GM19395 (cell line): Measurements from ENCODE around the gene CASQ2.

Experiments
- ATAC-seq: cut with Tn5 transposase; IDR thresholded peaks from one replicate; pipeline ENCODE4 v1.9.1; 2021; ENCODE audit warnings: mild to moderate bottlenecking, moderate library complexity; ENCODE audit not compliant: unreplicated experiment

The CASQ2 gene

GRCh38 chr1:115768549-115768948 lies at the start of gene CASQ2:
Gene CASQ2 (minus strand): TSS chr1:115768714. CDS start chr1:115768541, 173 bp downstream.
- no peak for ATAC-seq

DNA sequence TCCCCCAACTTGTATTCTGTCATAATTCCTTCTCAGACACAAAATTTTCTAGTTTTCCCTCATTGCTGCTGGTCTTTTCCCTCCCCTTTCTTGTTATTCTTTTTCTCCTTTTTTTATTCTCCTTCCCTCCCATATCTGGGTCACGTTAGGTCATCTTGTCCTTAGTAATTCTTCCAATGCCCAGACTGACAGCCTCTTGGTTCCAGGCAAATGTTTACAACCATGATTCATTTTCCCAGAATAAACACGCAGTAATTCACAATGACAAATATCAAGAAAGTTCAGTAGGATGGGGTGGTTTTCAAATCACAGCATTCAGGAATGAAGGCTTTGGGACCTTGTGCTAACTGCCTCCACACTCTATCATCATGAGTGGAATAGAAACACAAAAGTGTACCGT lies 47.2 kb upstream of the CASQ2 start:
- ATAC-seq, result no peak

DNA sequence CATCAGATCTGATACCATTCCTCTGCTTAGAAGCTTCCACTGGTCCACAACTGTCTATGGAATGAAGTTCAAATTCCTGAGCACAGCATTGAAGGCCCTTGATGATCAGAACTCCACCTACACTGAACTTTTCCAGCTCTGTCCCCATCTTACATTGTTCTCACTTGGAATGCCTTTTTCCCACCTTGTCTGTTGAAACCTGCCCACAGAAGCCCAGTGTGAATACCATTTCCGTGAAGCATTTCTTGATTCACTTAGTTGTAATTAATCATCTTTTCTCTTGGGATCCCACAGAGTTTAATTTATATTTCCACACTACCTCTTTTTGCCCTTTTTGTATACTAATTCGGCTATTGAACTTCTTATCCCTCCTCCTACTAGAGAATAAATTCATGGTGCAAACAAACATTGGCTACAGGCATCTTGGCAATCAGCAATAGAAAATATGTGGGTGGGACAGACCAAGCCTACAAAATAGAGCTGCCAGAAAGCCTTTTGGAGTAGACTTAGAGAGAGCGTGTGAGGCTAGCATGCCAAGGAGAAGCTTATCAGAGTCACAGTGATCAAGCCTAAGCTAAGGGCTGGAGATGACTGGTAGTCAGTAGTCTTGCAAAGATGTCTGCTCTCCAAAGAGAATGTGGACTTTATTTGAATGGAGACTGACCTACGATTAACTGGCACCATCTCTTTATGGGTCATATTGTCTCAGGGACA lies 46.3 kb upstream of the CASQ2 start:
- ATAC-seq, result no peak

DNA sequence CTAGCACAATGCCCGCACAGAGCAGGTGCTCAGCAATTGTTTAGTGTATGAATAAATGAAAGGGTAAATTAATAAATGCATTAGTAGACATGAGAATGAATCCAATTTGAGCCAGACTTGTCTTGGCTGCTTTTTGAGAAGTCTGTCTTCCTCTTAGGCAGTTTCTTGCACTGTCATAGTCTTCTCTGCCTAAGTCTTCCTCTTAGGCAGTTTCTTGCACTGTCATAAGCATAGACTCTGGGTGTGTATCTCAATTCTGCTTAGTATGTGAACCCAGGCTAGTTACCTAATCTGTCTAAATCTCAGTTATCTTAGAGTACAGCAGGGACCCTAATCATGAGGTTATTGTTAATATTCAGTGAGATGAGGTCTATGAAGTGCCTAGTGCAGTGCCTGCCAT lies 45.2 kb upstream of the CASQ2 start:
- no peak for ATAC-seq

GRCh38 chr1:115811140-115811828 lies 42.8 kb upstream of the CASQ2 start:
- ATAC-seq, result no peak

GRCh38 chr1:115810609-115811008 lies 42.1 kb upstream of the CASQ2 start:
- no peak for ATAC-seq

GRCh38 chr1:115809847-115810246 lies 41.3 kb upstream of the CASQ2 start:
- no peak for ATAC-seq

- ATAC-seq, result no peak
Observed at GRCh38 chr1:115809076-115809475, 40.6 kb upstream of the CASQ2 start.

- peak; percentile 63 for ATAC-seq
Observed at GRCh38 chr1:115807723-115808122, 39.2 kb upstream of the CASQ2 start.

- ATAC-seq, result no peak
Observed at GRCh38 chr1:115805597-115805996, 37.1 kb upstream of the CASQ2 start.

GRCh38 chr1:115802416-115802815 lies 33.9 kb upstream of the CASQ2 start:
- no peak for ATAC-seq

DNA sequence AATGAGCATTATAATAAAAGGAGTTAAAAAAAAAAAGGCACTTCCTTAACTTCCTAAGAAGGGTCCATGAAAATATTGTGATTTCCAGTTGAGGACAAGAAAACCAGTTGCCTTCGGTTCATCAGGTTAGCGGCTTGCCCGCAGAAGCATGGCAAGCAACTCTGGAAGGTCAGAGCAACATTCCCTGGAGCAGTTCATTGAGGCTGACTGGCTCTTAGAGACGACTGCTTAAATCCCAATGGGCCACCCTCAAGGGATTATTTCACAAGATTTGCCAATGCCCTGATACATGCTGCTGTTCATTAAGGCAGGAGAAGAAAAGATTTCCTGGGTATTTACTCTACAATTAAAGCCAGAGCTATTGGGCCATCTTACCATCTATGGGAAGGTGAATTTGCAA lies 29.0 kb upstream of the CASQ2 start:
- no peak for ATAC-seq

- ATAC-seq, result no peak
Observed at GRCh38 chr1:115796897-115797296, 28.4 kb upstream of the CASQ2 start.

GRCh38 chr1:115796036-115796435 lies 27.5 kb upstream of the CASQ2 start:
- no peak for ATAC-seq

DNA sequence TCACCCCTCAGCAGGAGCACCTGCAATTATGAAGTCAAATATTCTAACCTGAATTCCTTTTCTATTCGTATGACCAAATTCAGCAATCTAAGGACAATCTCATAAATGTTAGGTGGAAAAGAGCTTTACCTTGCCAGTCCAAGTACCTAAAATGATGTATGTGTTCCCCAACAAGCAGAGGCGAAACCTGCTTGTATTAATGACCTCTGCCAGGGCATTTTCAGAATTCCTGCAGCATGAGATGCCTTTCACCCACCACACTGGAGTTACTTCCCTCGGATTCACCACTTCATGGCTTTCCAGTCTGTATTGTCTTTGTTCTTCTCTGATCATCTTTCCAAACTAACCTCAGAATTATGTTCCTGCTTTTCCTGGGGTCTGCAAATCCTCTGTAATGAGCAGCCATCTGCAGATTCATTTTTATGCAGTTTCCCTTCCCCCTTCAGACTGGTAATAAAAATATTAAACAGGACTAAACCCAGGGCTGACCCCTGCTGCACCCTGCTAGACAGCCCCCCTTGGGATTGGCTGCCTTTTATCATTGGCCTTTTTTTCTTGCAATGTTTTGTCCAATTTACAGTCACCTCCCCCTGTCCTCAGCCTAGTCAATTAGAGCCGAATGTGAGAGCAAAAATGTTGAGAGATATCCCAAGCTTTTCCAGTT lies 26.6 kb upstream of the CASQ2 start:
- no peak for ATAC-seq

DNA sequence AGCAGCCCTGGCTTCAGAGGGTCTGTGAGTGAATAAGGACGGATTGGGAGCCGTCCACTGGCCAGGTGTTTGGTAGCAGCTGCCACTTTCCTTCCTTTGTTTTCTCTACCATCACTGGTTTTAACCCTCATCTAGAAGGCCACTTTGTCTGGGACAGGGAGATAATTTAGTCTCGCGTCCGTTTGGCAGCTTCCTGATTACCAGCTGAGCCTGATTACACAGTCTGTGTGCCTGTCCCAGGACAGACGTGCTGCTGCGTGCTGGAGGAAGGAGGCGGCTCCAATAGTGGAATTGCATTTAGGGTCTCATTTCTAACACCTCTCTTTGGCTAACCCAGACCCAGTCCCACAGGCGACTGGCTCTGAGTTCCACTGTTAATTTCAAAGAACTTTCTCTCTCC lies 24.6 kb upstream of the CASQ2 start:
- ATAC-seq, result no peak

- no peak for ATAC-seq
Observed at GRCh38 chr1:115791816-115792215, 23.3 kb upstream of the CASQ2 start.

GRCh38 chr1:115790846-115791245 lies 22.3 kb upstream of the CASQ2 start:
- ATAC-seq, result no peak

- ATAC-seq, result no peak
Observed at GRCh38 chr1:115790356-115790755, 21.8 kb upstream of the CASQ2 start.

- ATAC-seq, result no peak
Observed at GRCh38 chr1:115783311-115783710, 14.8 kb upstream of the CASQ2 start.

GRCh38 chr1:115782571-115783281 lies 14.2 kb upstream of the CASQ2 start:
- ATAC-seq, result no peak
